GM23338 (cell line): ENCODE measurements around the gene ARHGAP28. TPM values are rescaled to one million over a fixed set of nuclear protein-coding genes. Genes with fewer than 3 reads are reported as not detected.

Experiments used
- ATAC-seq: fragments of 200-7000 bp; cut with Tn5 transposase; 3 replicates; pipeline ENCODE4 v1.9.1; 2020
- DNase-seq: peaks from one replicate; pipeline ENCODE4 v3.0.0-alpha.2; 2015; ENCODE audit warnings: low spot score
- H2AFZ ChIP-seq: fragments of 200-600 bp; sonication (generic); 2 replicates; pipeline ENCODE4 v1.8.0; 2016; ENCODE audit warnings: antibody characterized with exemption, mild to moderate bottlenecking, moderate library complexity
- H3F3A ChIP-seq: fragments of 200-600 bp; sonication (generic); replicated peaks from 2 replicates; pipeline ENCODE4 v1.8.0; 2017; ENCODE audit warnings: antibody characterized with exemption, mixed run types, low read depth
- H3K27ac ChIP-seq: fragments of 200-600 bp; sonication (generic); 2 replicates; pipeline ENCODE4 v1.6.1; 2016; ENCODE audit warnings: low read depth
- H3K27me3 ChIP-seq: fragments of 200-600 bp; sonication (generic); 2 replicates; pipeline ENCODE4 v1.8.0; 2016; ENCODE audit warnings: mild to moderate bottlenecking, mixed run types, moderate library complexity; ENCODE audit not compliant: insufficient read depth
- H3K36me3 ChIP-seq: fragments of 200-600 bp; sonication (generic); 2 replicates; pipeline ENCODE4 v1.8.0; 2016; ENCODE audit warnings: mild to moderate bottlenecking; ENCODE audit not compliant: insufficient read depth
- H3K4me1 ChIP-seq: fragments of 200-600 bp; sonication (generic); 2 replicates; pipeline ENCODE4 v1.8.0; 2016; ENCODE audit warnings: mild to moderate bottlenecking, moderate library complexity; ENCODE audit not compliant: insufficient read depth
- H3K4me2 ChIP-seq: fragments of 200-600 bp; sonication (generic); 2 replicates; pipeline ENCODE4 v1.7.1; 2017; ENCODE audit warnings: mixed run types
- H3K4me3 ChIP-seq: fragments of 200-600 bp; sonication (generic); 2 replicates; pipeline ENCODE4 v1.6.1; 2016; ENCODE audit warnings: mixed run types
- H3K79me2 ChIP-seq: fragments of 200-600 bp; sonication (generic); replicated peaks from 2 replicates; pipeline ENCODE4 v1.8.0; 2017; ENCODE audit warnings: mild to moderate bottlenecking; ENCODE audit not compliant: insufficient read depth
- H3K9me2 ChIP-seq: fragments of 200-600 bp; sonication (generic); 2 replicates; pipeline ENCODE4 v1.8.0; 2017; ENCODE audit not compliant: insufficient read depth
- H4K20me1 ChIP-seq: fragments of 200-600 bp; sonication (generic); replicated peaks from 2 replicates; pipeline ENCODE4 v1.8.0; 2017; ENCODE audit warnings: mild to moderate bottlenecking; ENCODE audit not compliant: insufficient read depth
- H3K27ac Mint-ChIP-seq: 2 replicates; pipeline ENCODE4 v1.8.0; 2020; ENCODE audit warnings: inconsistent platforms, mild to moderate bottlenecking, moderate library complexity, mixed read lengths
- H3K27me3 Mint-ChIP-seq: 3 replicates; pipeline ENCODE4 v1.8.0; 2022; ENCODE audit warnings: low read depth, mild to moderate bottlenecking, moderate library complexity, mixed read lengths, inconsistent platforms; ENCODE audit not compliant: insufficient read depth, poor library complexity
- H3K36me3 Mint-ChIP-seq: 3 replicates; pipeline ENCODE4 v1.8.0; 2021; ENCODE audit warnings: low read depth, mild to moderate bottlenecking, inconsistent platforms, moderate library complexity, mixed read lengths
- H3K4me1 Mint-ChIP-seq: 3 replicates; pipeline ENCODE4 v1.8.0; 2020; ENCODE audit warnings: mild to moderate bottlenecking, inconsistent platforms, mixed read lengths
- H3K4me3 Mint-ChIP-seq: 3 replicates; pipeline ENCODE4 v1.8.0; 2021; ENCODE audit warnings: moderate library complexity, mild to moderate bottlenecking, inconsistent platforms, mixed read lengths
- H3K9me3 Mint-ChIP-seq: 3 replicates; pipeline ENCODE4 v1.8.0; 2020; ENCODE audit warnings: moderate library complexity, mild to moderate bottlenecking, inconsistent platforms, mixed read lengths
- CREB1 ChIP-seq: fragments of 250-450 bp; sonication (Bioruptor Pico); IDR thresholded peaks from 2 replicates; pipeline ENCODE4 v1.5.0; 2020; ENCODE audit warnings: low read depth, mild to moderate bottlenecking, moderate library complexity
- JUNB ChIP-seq: IDR thresholded peaks from one replicate; pipeline ENCODE4 v1.6.1; 2016; ENCODE audit warnings: antibody characterized with exemption; ENCODE audit not compliant: unreplicated experiment
- NANOG ChIP-seq: IDR thresholded peaks from 2 replicates; pipeline ENCODE4 v1.6.1; 2016; ENCODE audit warnings: antibody characterized with exemption, borderline replicate concordance
- REST ChIP-seq: IDR thresholded peaks from one replicate; pipeline ENCODE4 v1.6.1; 2018; ENCODE audit warnings: antibody characterized with exemption; ENCODE audit not compliant: unreplicated experiment
- ZNF114 ChIP-seq: fragments of 250-450 bp; sonication (Bioruptor Pico); IDR thresholded peaks from 2 replicates; pipeline ENCODE4 v1.5.0; 2020; ENCODE audit warnings: mild to moderate bottlenecking, moderate library complexity
- ZNF331 ChIP-seq: fragments of 250-450 bp; sonication (Bioruptor Pico); IDR thresholded peaks from 2 replicates; pipeline ENCODE4 v1.5.0; 2020; ENCODE audit warnings: low read depth, mild to moderate bottlenecking, moderate library complexity
- polyA plus RNA-seq: library from polyadenylated mRNA; unstranded; fragments of >200 nt; fragmentation: Nextera tagmentation; extraction: Ambion mirVana; gene quantifications from 2 replicates; pipeline ENCODE4 v1.2.1, GENCODE V29; 2016
- total RNA-seq: library from RNA; depleted of rRNA; stranded (reverse); fragments of >200 nt; shearing (Covaris generic); gene quantifications from 2 replicates; pipeline ENCODE4 v1.2.3, GENCODE V29; 2014

Gene ARHGAP28
- total and polyA plus RNA-seq, 2 experiments from 2014 or later, result 2.8 to 9.6 TPM

- no peak for TF ChIP-seq ZNF114
- no peak for TF ChIP-seq CREB1 (CRISPR knock-in tag)
- TF ChIP-seq NANOG, result no peak
- no peak for TF ChIP-seq REST
- no peak for TF ChIP-seq ZNF331 (CRISPR knock-in tag)
- TF ChIP-seq JUNB, result no peak
Measured at GRCh38 chr18:6956495-6956894, 227.0 kb downstream of the ARHGAP28 start (continued).

GRCh38 chr18:6956999-6957398, 227.5 kb downstream of the ARHGAP28 start:
- no peaks in the 10 kb centered on the region for H4K20me1 ChIP-seq
- H3F3A ChIP-seq, result no peaks in the 10 kb centered on the region
- Mint-ChIP-seq H3K27ac (no peak overlapping the region), H3K4me1 (no peaks in the 10 kb centered on the region; the same call in 2 of the 3 replicates), H3K27me3 (no peaks in the 10 kb centered on the region), H3K36me3 (peaks cover 60% of the 10 kb centered on the region), H3K9me3 (peaks cover 2% of the 10 kb centered on the region; the same call in 2 of the 3 replicates), H3K4me3 (no peak overlapping the region)
- H3K79me2 ChIP-seq, result no peaks in the 10 kb centered on the region
- H3K4me2 ChIP-seq, result no peak overlapping the region
- H3K27me3 ChIP-seq, result no peaks in the 10 kb centered on the region
- H3K4me1 ChIP-seq, result no peaks in the 10 kb centered on the region
- no peak for TF ChIP-seq ZNF114
- TF ChIP-seq JUNB, result no peak
- H3K4me3 ChIP-seq, result no peak overlapping the region
- H3K9me2 ChIP-seq, result no peaks in the 10 kb centered on the region
- H3K27ac ChIP-seq, result no peak overlapping the region
- H2AFZ ChIP-seq, result no peak overlapping the region
- DNase-seq (no peak), ATAC-seq (no peak)
- peaks cover 27% of the 10 kb centered on the region for H3K36me3 ChIP-seq

- H3F3A ChIP-seq, result no peaks in the 10 kb centered on the region
- ATAC-seq (no peak), DNase-seq (no peak)
- no peak overlapping the region for H3K4me2 ChIP-seq
- H3K4me3 ChIP-seq, result no peak overlapping the region
- H3K27ac Mint-ChIP-seq, result no peak overlapping the region
- H3K27me3 Mint-ChIP-seq, result no peaks in the 10 kb centered on the region
- H3K27me3 ChIP-seq, result no peaks in the 10 kb centered on the region
- H3K4me1 ChIP-seq, result no peaks in the 10 kb centered on the region
- no peaks in the 10 kb centered on the region for H3K4me1 Mint-ChIP-seq
- no peak overlapping the region for H2AFZ ChIP-seq
- H3K27ac ChIP-seq, result no peak overlapping the region
- H3K9me3 Mint-ChIP-seq, result peaks cover 2% of the 10 kb centered on the region; the same call in 2 of the 3 replicates
- TF ChIP-seq REST, result no peak
- H3K79me2 ChIP-seq, result no peaks in the 10 kb centered on the region
- H3K36me3 Mint-ChIP-seq, result peaks cover 58% of the 10 kb centered on the region
- H4K20me1 ChIP-seq, result 0 out of 2 replicates have a peak, but pooled peaks cover 4% of the 10 kb centered on the region
- H3K36me3 ChIP-seq, result peaks cover 32% of the 10 kb centered on the region
- H3K4me3 Mint-ChIP-seq, result no peak overlapping the region
- H3K9me2 ChIP-seq, result no peaks in the 10 kb centered on the region
Measured at GRCh38 chr18:6959110-6959509, 229.6 kb downstream of the ARHGAP28 start.
